ENCODE data around the gene CPXM1.
A peak's percentile ranks its signal among the peaks of the same experiment; 100 is the strongest.

The CPXM1 gene

GRCh38 chr20:2754424-2754823 is 46.0 kb downstream of the CPXM1 start:
- H3K27me3 Mint-ChIP-seq = peaks cover 37% of the 10 kb centered on the region
- H3K9me3 Mint-ChIP-seq = no peaks in the 10 kb centered on the region
- no peaks in the 10 kb centered on the region for H3K36me3 Mint-ChIP-seq (ENCODE audit: low read depth)
- no peak overlapping the region for H3K4me3 Mint-ChIP-seq
- no peak overlapping the region for H3K27ac Mint-ChIP-seq
- H3K4me1 Mint-ChIP-seq (ENCODE audit: low read depth) = peaks cover 30% of the 10 kb centered on the region

GRCh38 chr20:2753461-2754040 is 46.9 kb downstream of the CPXM1 start:
- no peaks in the 10 kb centered on the region for H3K9me3 Mint-ChIP-seq
- H3K4me3 Mint-ChIP-seq = peak overlapping the region; percentile 75
- no peak overlapping the region for H3K27ac Mint-ChIP-seq
- no peaks in the 10 kb centered on the region for H3K36me3 Mint-ChIP-seq (ENCODE audit: low read depth)
- peaks cover 30% of the 10 kb centered on the region for H3K4me1 Mint-ChIP-seq (ENCODE audit: low read depth)
- peaks cover 37% of the 10 kb centered on the region for H3K27me3 Mint-ChIP-seq

DNA sequence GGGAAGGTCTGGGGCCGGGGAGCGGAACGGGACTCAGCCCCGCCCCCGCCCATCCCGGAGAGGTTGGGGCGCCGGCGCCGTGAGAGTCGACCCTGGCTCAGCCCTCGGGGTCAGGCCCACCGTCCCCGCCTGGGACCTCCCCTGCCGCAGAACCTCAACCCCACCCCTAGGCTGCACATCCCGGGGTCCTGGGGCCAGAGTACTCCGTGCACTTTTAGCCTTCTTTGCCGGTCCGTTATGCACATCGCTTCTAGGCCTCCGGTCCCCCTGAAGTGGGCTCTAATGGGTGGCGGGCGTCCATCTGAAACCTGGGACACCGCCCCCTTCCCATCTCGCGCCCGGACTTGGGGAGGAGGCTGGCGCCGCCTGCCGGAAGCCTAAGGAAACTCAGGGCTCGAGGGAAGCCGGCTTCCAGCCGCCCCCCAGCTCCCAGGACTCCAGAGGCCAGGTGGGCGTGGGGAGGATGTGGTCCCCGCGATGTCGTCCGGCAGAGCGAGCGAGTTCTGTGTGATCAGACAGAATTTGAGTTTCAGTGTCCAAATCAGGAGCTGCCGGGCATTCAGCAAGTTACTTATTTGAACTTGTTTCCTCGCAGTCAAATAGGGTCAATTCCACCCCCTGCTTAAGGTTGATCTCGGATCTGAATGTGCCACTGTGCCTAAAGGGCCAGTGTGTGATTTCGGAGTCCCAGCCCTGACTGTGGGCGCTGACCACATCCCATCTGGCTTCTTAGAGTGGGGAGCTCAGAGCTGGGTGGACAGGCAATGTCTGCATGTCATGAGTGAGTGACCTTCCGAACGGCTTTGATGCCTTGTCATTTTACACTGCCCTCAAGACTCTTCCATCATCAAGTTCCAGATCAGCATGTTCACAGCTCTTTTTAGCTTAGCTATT is 47.6 kb downstream of the CPXM1 start:
- Mint-ChIP-seq H3K27ac (no peak overlapping the region), H3K27me3 (peaks cover 37% of the 10 kb centered on the region), H3K4me3 (peak overlapping the region; percentile 75), H3K9me3 (no peaks in the 10 kb centered on the region), H3K4me1 (ENCODE audit: low read depth) (peaks cover 33% of the 10 kb centered on the region), H3K36me3 (ENCODE audit: low read depth) (no peaks in the 10 kb centered on the region)

- H3K27ac Mint-ChIP-seq = no peak overlapping the region
- H3K4me1 Mint-ChIP-seq (ENCODE audit: low read depth) = peaks cover 39% of the 10 kb centered on the region
- H3K27me3 Mint-ChIP-seq = peaks cover 37% of the 10 kb centered on the region
- H3K9me3 Mint-ChIP-seq = no peaks in the 10 kb centered on the region
- no peak overlapping the region for H3K4me3 Mint-ChIP-seq
- H3K36me3 Mint-ChIP-seq (ENCODE audit: low read depth) = no peaks in the 10 kb centered on the region
Measured at GRCh38 chr20:2751878-2752566, 48.4 kb downstream of the CPXM1 start.

- Mint-ChIP-seq H3K4me1 (ENCODE audit: low read depth) (peaks cover 39% of the 10 kb centered on the region), H3K4me3 (peak overlapping the region; percentile 70), H3K36me3 (ENCODE audit: low read depth) (no peaks in the 10 kb centered on the region), H3K27me3 (peaks cover 32% of the 10 kb centered on the region), H3K9me3 (no peaks in the 10 kb centered on the region), H3K27ac (no peak overlapping the region)
Measured at GRCh38 chr20:2751347-2751877, 49.0 kb downstream of the CPXM1 start.

DNA sequence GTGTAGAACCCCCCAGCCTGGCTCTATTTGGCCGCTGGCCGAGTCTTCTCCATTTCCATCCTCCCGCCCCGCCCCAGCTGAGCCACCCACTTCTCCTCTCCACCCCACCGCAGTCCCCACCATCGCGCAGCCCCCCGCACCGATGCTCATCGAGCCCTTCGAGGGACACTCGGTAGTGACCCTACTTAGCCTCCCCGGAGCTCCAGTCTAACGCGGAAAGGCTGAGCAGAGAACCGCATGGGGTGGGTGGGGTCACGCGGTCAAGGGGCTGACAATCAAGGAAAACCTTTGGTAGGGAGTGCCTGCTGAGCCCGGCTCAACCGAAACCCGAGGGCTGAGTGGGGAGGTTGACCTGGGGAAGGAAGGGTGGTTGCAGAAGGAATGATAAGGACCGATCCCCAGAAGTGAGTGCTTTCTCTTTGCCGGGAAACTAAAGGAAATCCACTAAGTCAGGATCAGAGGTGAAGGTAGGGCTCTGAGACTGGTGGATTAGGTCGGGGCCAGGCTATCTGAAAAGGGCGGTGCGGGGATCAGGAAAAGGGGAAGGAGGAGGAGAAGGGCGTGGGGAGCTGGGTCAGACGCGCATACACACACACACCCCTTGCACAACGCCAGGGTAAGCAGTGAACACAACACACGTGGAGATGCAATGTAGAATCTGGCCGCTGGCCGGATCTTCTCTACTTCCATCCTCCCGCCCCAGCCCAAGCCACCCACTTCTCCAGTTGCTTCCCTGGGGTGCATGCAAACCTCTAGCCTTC is 49.8 kb downstream of the CPXM1 start:
- Mint-ChIP-seq H3K36me3 (ENCODE audit: low read depth) (no peaks in the 10 kb centered on the region), H3K27me3 (peaks cover 28% of the 10 kb centered on the region), H3K27ac (no peak overlapping the region)

GRCh38 chr20:2749951-2750490 is 50.4 kb downstream of the CPXM1 start:
- no peak overlapping the region for H3K27ac Mint-ChIP-seq

More for the DNA sequence above, 49.8 kb downstream of the CPXM1 start:
- peak overlapping the region; percentile 70 for H3K4me3 Mint-ChIP-seq
- no peaks in the 10 kb centered on the region for H3K9me3 Mint-ChIP-seq
- H3K4me1 Mint-ChIP-seq (ENCODE audit: low read depth) = peaks cover 39% of the 10 kb centered on the region

DNA sequence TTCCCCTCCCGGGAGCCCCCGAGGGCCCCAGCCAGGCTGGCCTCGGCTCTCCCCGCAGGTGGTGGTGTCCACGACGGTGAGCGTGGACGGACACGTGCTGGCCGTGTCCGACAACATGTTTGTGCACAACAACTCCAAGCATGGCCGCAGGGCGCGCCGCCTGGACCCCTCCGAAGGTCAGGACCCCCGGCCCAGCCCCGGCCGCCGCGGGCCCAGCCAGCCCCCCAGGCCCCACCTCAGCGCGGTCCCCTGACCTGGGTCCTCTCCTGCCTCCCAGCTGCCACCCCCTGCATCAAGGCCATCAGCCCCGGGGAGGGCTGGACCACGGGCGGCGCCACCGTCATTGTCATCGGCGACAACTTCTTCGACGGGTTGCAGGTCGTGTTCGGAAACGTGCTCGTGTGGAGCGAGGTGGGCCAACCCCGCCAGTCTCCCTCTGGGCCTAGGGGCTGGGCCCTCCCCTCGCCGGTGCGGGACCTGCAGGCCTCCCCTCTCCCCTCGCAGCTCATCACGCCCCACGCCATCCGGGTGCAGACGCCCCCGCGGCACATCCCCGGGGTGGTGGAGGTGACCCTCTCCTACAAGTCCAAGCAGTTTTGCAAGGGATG is 51.0 kb downstream of the CPXM1 start:
- Mint-ChIP-seq H3K27ac (no peak overlapping the region), H3K4me1 (ENCODE audit: low read depth) (peaks cover 39% of the 10 kb centered on the region), H3K9me3 (no peaks in the 10 kb centered on the region), H3K36me3 (ENCODE audit: low read depth) (no peaks in the 10 kb centered on the region), H3K4me3 (no peak overlapping the region), H3K27me3 (peaks cover 28% of the 10 kb centered on the region)

More at GRCh38 chr20:2749951-2750490, 50.4 kb downstream of the CPXM1 start:
- H3K36me3 Mint-ChIP-seq (ENCODE audit: low read depth) = no peaks in the 10 kb centered on the region
- no peaks in the 10 kb centered on the region for H3K9me3 Mint-ChIP-seq
- peaks cover 39% of the 10 kb centered on the region for H3K4me1 Mint-ChIP-seq (ENCODE audit: low read depth)
- H3K27me3 Mint-ChIP-seq = peaks cover 28% of the 10 kb centered on the region
- no peak overlapping the region for H3K4me3 Mint-ChIP-seq

- peaks cover 33% of the 10 kb centered on the region for H3K4me1 Mint-ChIP-seq (ENCODE audit: low read depth)
- no peak overlapping the region for H3K4me3 Mint-ChIP-seq
- no peak overlapping the region for H3K27ac Mint-ChIP-seq
- H3K36me3 Mint-ChIP-seq (ENCODE audit: low read depth) = no peaks in the 10 kb centered on the region
- no peaks in the 10 kb centered on the region for H3K9me3 Mint-ChIP-seq
- H3K27me3 Mint-ChIP-seq = peaks cover 22% of the 10 kb centered on the region
Measured at GRCh38 chr20:2748551-2749342, 51.7 kb downstream of the CPXM1 start.

DNA sequence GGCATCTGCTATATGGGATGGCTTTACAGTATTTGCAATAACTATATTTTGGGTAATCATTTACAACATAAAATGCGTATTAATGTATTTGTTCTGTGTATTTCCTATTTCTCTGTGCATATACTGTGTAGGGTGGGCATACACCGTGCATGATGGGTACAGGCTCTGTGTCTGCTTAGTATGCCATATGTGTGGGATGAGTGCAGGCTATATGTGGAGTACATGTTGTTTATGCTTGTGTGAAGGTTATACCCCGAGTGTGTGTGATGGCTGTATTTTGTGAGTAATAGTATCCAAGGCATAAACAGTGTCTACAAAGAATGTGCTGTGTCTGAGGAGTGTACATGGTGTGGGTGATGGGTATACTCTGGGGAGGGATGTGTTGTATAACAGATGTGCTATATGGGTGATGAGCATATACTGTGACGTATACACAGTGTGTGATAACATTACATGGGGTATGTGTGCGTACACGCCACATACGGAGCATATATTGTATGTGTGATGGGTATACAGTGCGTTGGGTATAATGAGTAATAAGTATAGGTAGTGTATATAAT is 52.7 kb downstream of the CPXM1 start:
- Mint-ChIP-seq H3K36me3 (ENCODE audit: low read depth) (no peaks in the 10 kb centered on the region), H3K4me1 (ENCODE audit: low read depth) (peaks cover 30% of the 10 kb centered on the region), H3K27ac (no peak overlapping the region), H3K27me3 (peaks cover 16% of the 10 kb centered on the region), H3K9me3 (no peaks in the 10 kb centered on the region), H3K4me3 (no peak overlapping the region)

GRCh38 chr20:2746636-2747265 is 53.7 kb downstream of the CPXM1 start:
- peaks cover 16% of the 10 kb centered on the region for H3K27me3 Mint-ChIP-seq
- peaks cover 37% of the 10 kb centered on the region for H3K4me1 Mint-ChIP-seq (ENCODE audit: low read depth)
- H3K4me3 Mint-ChIP-seq = no peak overlapping the region
- H3K36me3 Mint-ChIP-seq (ENCODE audit: low read depth) = no peaks in the 10 kb centered on the region
- H3K9me3 Mint-ChIP-seq = no peaks in the 10 kb centered on the region
- no peak overlapping the region for H3K27ac Mint-ChIP-seq

DNA sequence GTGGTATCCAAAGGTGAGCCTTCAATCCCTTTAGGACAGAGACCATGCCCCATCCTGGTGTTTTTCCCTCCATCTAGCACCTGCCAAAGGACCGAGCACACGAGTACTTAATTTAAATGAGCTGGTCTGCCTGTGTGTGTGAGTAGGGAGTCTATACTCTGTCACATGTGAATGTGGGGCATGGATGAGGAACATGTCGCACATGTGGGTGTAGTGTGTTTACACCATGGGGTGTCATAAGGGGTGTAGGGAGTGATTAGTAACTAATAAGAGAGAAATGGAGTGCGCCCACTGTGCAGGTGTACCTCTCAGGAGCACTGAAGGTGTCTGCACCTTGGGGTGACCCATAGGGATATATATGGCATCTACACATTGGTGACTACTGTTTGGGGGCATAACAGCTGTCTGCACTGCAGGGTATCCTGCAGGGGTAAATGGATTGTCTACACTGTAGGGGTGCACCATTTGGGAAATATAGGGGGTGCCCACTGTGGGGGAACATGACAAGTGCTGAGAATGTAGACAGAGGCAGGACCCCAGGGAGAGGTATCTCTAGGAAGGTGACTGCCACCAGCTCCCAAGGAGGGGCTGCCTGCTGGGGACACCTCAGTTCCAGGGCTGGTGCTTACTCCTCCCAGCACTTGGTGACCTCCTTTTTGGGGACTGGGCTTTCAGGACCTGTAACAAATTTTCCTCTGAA is 54.3 kb downstream of the CPXM1 start:
- H3K27me3 Mint-ChIP-seq = peaks cover 14% of the 10 kb centered on the region
- no peaks in the 10 kb centered on the region for H3K36me3 Mint-ChIP-seq (ENCODE audit: low read depth)
- H3K27ac Mint-ChIP-seq = no peak overlapping the region
- no peak overlapping the region for H3K4me3 Mint-ChIP-seq
- no peaks in the 10 kb centered on the region for H3K9me3 Mint-ChIP-seq
- H3K4me1 Mint-ChIP-seq (ENCODE audit: low read depth) = peaks cover 39% of the 10 kb centered on the region
